Measurements from ENCODE around the gene CDSN.

The CDSN gene

DNA sequence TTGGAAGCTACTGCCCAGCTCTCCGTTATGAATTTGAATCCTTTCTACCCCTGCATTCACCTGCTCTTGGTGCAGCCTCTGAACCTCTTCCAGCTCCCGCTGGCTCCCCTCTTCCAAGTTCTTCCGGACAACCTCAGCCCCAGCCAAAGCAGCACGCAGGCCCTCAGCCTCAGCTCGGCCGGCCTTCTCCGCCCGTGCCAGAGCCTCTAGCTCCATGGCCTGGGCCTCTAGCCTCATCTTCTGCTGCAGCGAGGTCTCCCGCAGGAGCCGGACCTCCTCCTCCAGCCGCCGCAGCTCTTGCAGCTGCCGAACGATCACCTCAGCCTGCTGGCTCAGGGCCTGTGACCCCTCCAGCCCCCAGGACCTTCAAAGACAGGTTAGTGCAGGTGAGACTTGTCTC lies 34.2 kb upstream of the CDSN start:
- no peak overlapping the region for H3K9ac ChIP-seq (ENCODE audit: low read depth, low read length, poor library complexity, severe bottlenecking)
- H3K4me2 ChIP-seq (ENCODE audit: low read depth, low read length, poor library complexity, severe bottlenecking): no peak overlapping the region
- TF ChIP-seq, protein P1, sequence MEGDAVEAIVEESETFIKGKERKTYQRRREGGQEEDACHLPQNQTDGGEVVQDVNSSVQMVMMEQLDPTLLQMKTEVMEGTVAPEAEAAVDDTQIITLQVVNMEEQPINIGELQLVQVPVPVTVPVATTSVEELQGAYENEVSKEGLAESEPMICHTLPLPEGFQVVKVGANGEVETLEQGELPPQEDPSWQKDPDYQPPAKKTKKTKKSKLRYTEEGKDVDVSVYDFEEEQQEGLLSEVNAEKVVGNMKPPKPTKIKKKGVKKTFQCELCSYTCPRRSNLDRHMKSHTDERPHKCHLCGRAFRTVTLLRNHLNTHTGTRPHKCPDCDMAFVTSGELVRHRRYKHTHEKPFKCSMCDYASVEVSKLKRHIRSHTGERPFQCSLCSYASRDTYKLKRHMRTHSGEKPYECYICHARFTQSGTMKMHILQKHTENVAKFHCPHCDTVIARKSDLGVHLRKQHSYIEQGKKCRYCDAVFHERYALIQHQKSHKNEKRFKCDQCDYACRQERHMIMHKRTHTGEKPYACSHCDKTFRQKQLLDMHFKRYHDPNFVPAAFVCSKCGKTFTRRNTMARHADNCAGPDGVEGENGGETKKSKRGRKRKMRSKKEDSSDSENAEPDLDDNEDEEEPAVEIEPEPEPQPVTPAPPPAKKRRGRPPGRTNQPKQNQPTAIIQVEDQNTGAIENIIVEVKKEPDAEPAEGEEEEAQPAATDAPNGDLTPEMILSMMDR (conservative IDR thresholded peaks at IDR 0.05; ENCODE audit: low read length): no peak
- TF ChIP-seq EZH2phosphoT487 (IDR thresholded peaks at IDR 0.05; ENCODE audit: borderline replicate concordance): no peak
- H3K9me2 ChIP-seq (replicated peaks; ENCODE audit: low read depth, low read length): no peaks in the 10 kb centered on the region
- peaks cover 21% of the 10 kb centered on the region for H3K79me2 ChIP-seq (ENCODE audit: insufficient read depth, low read length)
- peaks cover under 1% of the 10 kb centered on the region for H4K20me1 ChIP-seq (ENCODE audit: insufficient read depth, low read length, poor library complexity, severe bottlenecking)
- no peaks in the 10 kb centered on the region for H3F3A ChIP-seq (ENCODE audit: low read depth)
- no peaks in the 10 kb centered on the region for H3K9me3 ChIP-seq (ENCODE audit: insufficient read depth, low read depth, low read length)
- peaks cover 15% of the 10 kb centered on the region for H3K4me1 ChIP-seq (ENCODE audit: insufficient read depth, low read length, poor library complexity, severe bottlenecking)
- H3K36me3 ChIP-seq (ENCODE audit: insufficient read depth, low read length): no peaks in the 10 kb centered on the region
- H3K4me3 ChIP-seq (ENCODE audit: low read length, poor library complexity, severe bottlenecking): no peak overlapping the region
- no peak overlapping the region for H2AFZ ChIP-seq (ENCODE audit: low read length)
- H3K27me3 ChIP-seq (ENCODE audit: insufficient read depth, low read length, poor library complexity, severe bottlenecking): no peaks in the 10 kb centered on the region

DNA sequence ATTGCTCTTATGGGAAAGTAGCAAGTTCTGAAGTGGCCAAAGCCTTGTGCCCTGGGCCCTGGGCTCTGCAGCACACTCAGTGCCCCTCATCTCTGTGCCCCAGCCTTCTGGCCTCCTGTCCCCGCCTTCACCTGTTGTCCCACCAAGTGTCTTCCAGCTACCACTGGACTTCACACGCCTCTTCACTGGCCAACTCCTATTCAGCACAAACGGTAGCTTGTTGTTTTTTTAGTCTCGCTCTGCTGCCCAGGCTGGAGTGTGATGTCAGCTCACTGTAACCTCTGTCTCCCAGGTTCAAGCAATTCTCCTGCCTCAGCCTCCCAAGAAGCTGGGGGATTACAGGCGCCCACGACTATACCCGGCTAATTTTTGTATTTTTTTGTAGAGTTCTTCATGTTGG lies 32.5 kb upstream of the CDSN start:
- no peak overlapping the region for H3K9ac ChIP-seq (ENCODE audit: low read depth, low read length, poor library complexity, severe bottlenecking)
- H3K36me3 ChIP-seq (ENCODE audit: insufficient read depth, low read length): no peaks in the 10 kb centered on the region
- no peaks in the 10 kb centered on the region for H3K9me2 ChIP-seq (replicated peaks; ENCODE audit: low read depth, low read length)
- H3K4me1 ChIP-seq (ENCODE audit: insufficient read depth, low read length, poor library complexity, severe bottlenecking): peaks cover 14% of the 10 kb centered on the region
- H3K4me3 ChIP-seq (ENCODE audit: low read length, poor library complexity, severe bottlenecking): no peak overlapping the region
- H4K20me1 ChIP-seq (ENCODE audit: insufficient read depth, low read length, poor library complexity, severe bottlenecking): no peaks in the 10 kb centered on the region
- no peaks in the 10 kb centered on the region for H3K9me3 ChIP-seq (ENCODE audit: insufficient read depth, low read depth, low read length)
- no peaks in the 10 kb centered on the region for H3F3A ChIP-seq (ENCODE audit: low read depth)
- H3K4me2 ChIP-seq (ENCODE audit: low read depth, low read length, poor library complexity, severe bottlenecking): no peak overlapping the region
- TF ChIP-seq EZH2phosphoT487 (IDR thresholded peaks at IDR 0.05; ENCODE audit: borderline replicate concordance): no peak
- no peaks in the 10 kb centered on the region for H3K27me3 ChIP-seq (ENCODE audit: insufficient read depth, low read length, poor library complexity, severe bottlenecking)
- H3K79me2 ChIP-seq (ENCODE audit: insufficient read depth, low read length): peaks cover 12% of the 10 kb centered on the region; the same call in 1 of the 2 replicates
- no peak overlapping the region for H2AFZ ChIP-seq (ENCODE audit: low read length)

DNA sequence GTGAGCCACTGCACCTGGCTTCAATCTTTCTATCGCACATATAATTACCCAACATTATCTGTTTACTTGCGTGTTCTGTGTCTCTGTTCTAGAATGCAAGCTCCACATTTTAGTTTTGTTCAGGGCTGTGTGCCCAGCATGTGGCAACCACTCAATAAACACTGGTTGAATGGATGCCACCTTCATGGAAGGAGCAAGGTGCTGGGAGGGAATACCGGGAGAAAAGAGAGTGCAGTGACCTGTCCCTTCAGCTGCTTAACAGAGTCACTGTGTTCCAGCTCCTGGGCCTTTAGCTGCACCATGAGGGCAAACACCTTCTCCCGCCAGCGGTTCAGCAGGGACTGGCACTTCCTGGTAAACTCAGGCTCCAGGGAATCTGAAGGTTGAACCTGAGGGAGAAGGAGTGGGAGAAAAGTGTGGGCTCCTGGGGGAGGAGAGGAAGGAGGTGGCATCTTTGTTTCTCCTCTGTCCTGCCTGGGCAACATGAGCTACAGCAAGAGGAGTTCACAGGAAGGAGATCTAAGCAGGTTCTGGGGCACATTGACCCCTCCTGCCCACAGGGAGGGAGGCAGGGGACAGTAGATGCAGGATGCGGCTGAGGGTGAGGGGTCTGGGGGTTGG lies 29.7 kb upstream of the CDSN start:
- Histone ChIP-seq H3K9me2 (replicated peaks; ENCODE audit: low read depth, low read length) (no peaks in the 10 kb centered on the region), H3K9ac (ENCODE audit: low read depth, low read length, poor library complexity, severe bottlenecking) (peak overlapping the region; percentile 10), H3K9me3 (ENCODE audit: insufficient read depth, low read depth, low read length) (no peaks in the 10 kb centered on the region), H3K4me2 (ENCODE audit: low read depth, low read length, poor library complexity, severe bottlenecking) (no peak overlapping the region), H3K36me3 (ENCODE audit: insufficient read depth, low read length) (no peaks in the 10 kb centered on the region), H3F3A (ENCODE audit: low read depth) (no peaks in the 10 kb centered on the region), H2AFZ (ENCODE audit: low read length) (no peak overlapping the region), H3K4me3 (ENCODE audit: low read length, poor library complexity, severe bottlenecking) (no peak overlapping the region), H3K4me1 (ENCODE audit: insufficient read depth, low read length, poor library complexity, severe bottlenecking) (no peaks in the 10 kb centered on the region), H4K20me1 (ENCODE audit: insufficient read depth, low read length, poor library complexity, severe bottlenecking) (no peaks in the 10 kb centered on the region), H3K79me2 (ENCODE audit: insufficient read depth, low read length) (no peaks in the 10 kb centered on the region), H3K27me3 (ENCODE audit: insufficient read depth, low read length, poor library complexity, severe bottlenecking) (no peaks in the 10 kb centered on the region)
- TF ChIP-seq, protein P1 (conservative IDR thresholded peaks at IDR 0.05; ENCODE audit: low read length): no peak
- no peak for TF ChIP-seq EZH2phosphoT487 (IDR thresholded peaks at IDR 0.05; ENCODE audit: borderline replicate concordance)

DNA sequence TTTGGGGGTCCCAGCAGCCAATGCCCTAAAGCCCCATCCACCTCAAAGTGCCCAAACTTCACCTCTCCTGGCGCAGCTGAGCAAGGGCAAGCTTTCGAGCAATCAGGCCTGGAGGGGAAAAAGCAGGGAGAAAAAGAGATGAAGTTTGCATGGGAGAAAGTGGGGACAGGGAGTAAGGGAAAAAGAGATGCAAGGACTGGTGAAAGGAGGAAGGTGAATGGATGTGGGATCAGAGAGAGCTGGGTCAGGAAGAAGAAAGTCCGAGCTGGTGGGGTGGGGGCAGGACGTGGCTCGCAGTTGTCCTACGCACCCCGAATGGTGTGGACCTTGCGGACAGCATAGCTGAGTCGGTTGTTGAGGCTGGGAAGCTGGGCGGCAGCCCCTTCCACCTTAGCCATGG lies 25.1 kb upstream of the CDSN start:
- no peaks in the 10 kb centered on the region for H3K4me1 ChIP-seq (ENCODE audit: insufficient read depth, low read length, poor library complexity, severe bottlenecking)
- no peaks in the 10 kb centered on the region for H3F3A ChIP-seq (ENCODE audit: low read depth)
- H4K20me1 ChIP-seq (ENCODE audit: insufficient read depth, low read length, poor library complexity, severe bottlenecking): no peaks in the 10 kb centered on the region
- no peak overlapping the region for H2AFZ ChIP-seq (ENCODE audit: low read length)
- no peaks in the 10 kb centered on the region for H3K27me3 ChIP-seq (ENCODE audit: insufficient read depth, low read length, poor library complexity, severe bottlenecking)
- H3K79me2 ChIP-seq (ENCODE audit: insufficient read depth, low read length): no peaks in the 10 kb centered on the region
- TF ChIP-seq, protein P1 (conservative IDR thresholded peaks at IDR 0.05; ENCODE audit: low read length): no peak
- H3K9me3 ChIP-seq (ENCODE audit: insufficient read depth, low read depth, low read length): no peaks in the 10 kb centered on the region
- no peaks in the 10 kb centered on the region for H3K9me2 ChIP-seq (replicated peaks; ENCODE audit: low read depth, low read length)
- no peak overlapping the region for H3K9ac ChIP-seq (ENCODE audit: low read depth, low read length, poor library complexity, severe bottlenecking)
- H3K4me3 ChIP-seq (ENCODE audit: low read length, poor library complexity, severe bottlenecking): no peak overlapping the region
- H3K36me3 ChIP-seq (ENCODE audit: insufficient read depth, low read length): no peaks in the 10 kb centered on the region
- H3K4me2 ChIP-seq (ENCODE audit: low read depth, low read length, poor library complexity, severe bottlenecking): no peak overlapping the region

Data from Loucy (cell line).